ACC112 (cell line): ENCODE results near the gene VPS4B.

Source experiments
- H2AFZ ChIP-seq: fragments of 200-600 bp; sonication (generic); one replicate; pipeline ENCODE4 v1.6.0; 2017; ENCODE audit warnings: antibody characterized with exemption, low read length; ENCODE audit not compliant: unreplicated experiment
- H3K27ac ChIP-seq: fragments of 200-600 bp; sonication (generic); 2 replicates; pipeline ENCODE4 v1.5.1; 2014; ENCODE audit warnings: low read depth, mild to moderate bottlenecking, antibody characterized with exemption, low read length, moderate library complexity
- H3K27me3 ChIP-seq: fragments of 200-600 bp; sonication (generic); 2 replicates; pipeline ENCODE4 v1.6.1; 2014; ENCODE audit warnings: mild to moderate bottlenecking, antibody characterized with exemption, low read length, moderate library complexity, mixed read lengths; ENCODE audit not compliant: insufficient read depth
- H3K36me3 ChIP-seq: fragments of 200-600 bp; sonication (generic); 2 replicates; pipeline ENCODE4 v1.6.1; 2016; ENCODE audit warnings: mild to moderate bottlenecking, antibody characterized with exemption, low read length, moderate library complexity, mixed read lengths; ENCODE audit not compliant: insufficient read depth
- H3K4me1 ChIP-seq: fragments of 200-600 bp; sonication (generic); one replicate; pipeline ENCODE4 v1.6.1; 2016; ENCODE audit warnings: low read length, mixed read lengths; ENCODE audit not compliant: insufficient read depth, unreplicated experiment, control insufficient read depth
- H3K4me3 ChIP-seq: fragments of 200-600 bp; sonication (generic); 2 replicates; pipeline ENCODE4 v1.5.1; 2014; ENCODE audit warnings: mild to moderate bottlenecking, low read depth, low read length
- H3K79me2 ChIP-seq: fragments of 200-600 bp; sonication (generic); one replicate; pipeline ENCODE4 v1.6.0; 2016; ENCODE audit warnings: low read length; ENCODE audit not compliant: control insufficient read depth, unreplicated experiment, insufficient read depth

Gene VPS4B

DNA sequence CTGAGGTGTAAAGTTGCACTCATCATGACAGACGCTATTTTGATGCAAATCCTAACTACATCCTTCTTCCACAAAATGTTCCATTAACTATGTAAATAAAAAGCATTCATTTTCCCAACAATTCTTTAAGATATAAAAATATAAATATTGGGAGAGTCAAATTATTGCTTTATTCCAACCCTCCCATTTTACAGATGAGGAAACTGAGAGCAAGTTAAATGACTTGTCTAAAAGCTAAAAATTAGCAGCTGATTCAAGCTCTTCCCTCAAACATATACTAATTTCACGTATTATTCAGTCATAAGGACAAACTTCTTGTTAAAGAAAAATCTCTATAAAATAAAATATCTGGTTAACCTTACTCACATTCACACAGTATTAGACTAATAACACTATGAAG, 72.0 kb downstream of the VPS4B start:
- Histone ChIP-seq H3K4me1 (no peaks in the 10 kb centered on the region), H3K36me3 (peaks cover 45% of the 10 kb centered on the region), H3K27me3 (no peaks in the 10 kb centered on the region), H3K79me2 (no peaks in the 10 kb centered on the region), H3K4me3 (no peak overlapping the region), H2AFZ (no peak overlapping the region), H3K27ac (no peak overlapping the region)

DNA sequence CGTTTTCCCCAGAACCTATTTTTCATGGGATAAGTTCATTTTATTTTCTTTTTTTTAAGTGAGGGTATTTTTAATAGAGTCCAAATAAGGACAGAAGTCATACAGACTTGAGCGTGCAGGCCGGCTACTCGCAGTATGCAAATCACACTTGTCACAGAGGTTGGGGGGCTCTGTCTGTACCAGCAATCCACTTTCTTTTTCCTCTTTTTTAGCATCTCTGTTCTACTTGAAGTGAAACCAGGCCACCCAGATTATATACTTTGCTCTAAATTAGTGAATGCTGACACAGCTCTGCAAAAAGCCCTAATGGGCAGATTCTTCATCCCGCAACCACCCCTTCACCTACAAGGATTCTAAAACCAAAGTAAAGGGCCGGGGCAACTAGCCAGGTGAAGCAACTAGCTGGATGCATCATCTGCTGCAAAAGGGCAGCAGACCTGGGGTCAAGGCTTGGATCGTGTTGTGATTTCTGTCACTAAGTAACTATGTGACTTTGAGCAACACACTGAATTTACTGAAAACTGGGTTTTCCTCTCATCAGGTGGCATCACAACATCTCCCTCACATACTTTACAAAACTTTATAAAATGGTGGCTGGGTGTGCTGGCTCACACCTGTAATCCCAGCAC, 73.7 kb downstream of the VPS4B start:
- Histone ChIP-seq H3K4me1 (no peaks in the 10 kb centered on the region), H3K36me3 (peaks cover 31% of the 10 kb centered on the region), H3K27ac (no peak overlapping the region), H3K79me2 (no peaks in the 10 kb centered on the region), H2AFZ (no peak overlapping the region), H3K4me3 (no peak overlapping the region), H3K27me3 (no peaks in the 10 kb centered on the region)

GRCh38 chr18:63346480-63347183, 75.6 kb downstream of the VPS4B start:
- Histone ChIP-seq H3K79me2 (no peaks in the 10 kb centered on the region), H3K36me3 (peaks cover 31% of the 10 kb centered on the region)

GRCh38 chr18:63346031-63346430, 76.2 kb downstream of the VPS4B start:
- Histone ChIP-seq H3K4me3 (no peak overlapping the region), H3K36me3 (peaks cover 29% of the 10 kb centered on the region), H3K27me3 (no peaks in the 10 kb centered on the region), H3K27ac (no peak overlapping the region), H3K79me2 (no peaks in the 10 kb centered on the region), H2AFZ (no peak overlapping the region), H3K4me1 (no peaks in the 10 kb centered on the region)

More at GRCh38 chr18:63346480-63347183, 75.6 kb downstream of the VPS4B start:
- H3K4me1 ChIP-seq = no peaks in the 10 kb centered on the region
- H3K27me3 ChIP-seq = no peaks in the 10 kb centered on the region
- no peak overlapping the region for H2AFZ ChIP-seq
- H3K27ac ChIP-seq = no peak overlapping the region
- no peak overlapping the region for H3K4me3 ChIP-seq

GRCh38 chr18:63344918-63345317, 77.4 kb downstream of the VPS4B start:
- H3K36me3 ChIP-seq = peaks cover 24% of the 10 kb centered on the region
- no peak overlapping the region for H3K4me3 ChIP-seq
- H2AFZ ChIP-seq = no peak overlapping the region
- no peaks in the 10 kb centered on the region for H3K27me3 ChIP-seq
- H3K27ac ChIP-seq = no peak overlapping the region
- H3K4me1 ChIP-seq = no peaks in the 10 kb centered on the region
- H3K79me2 ChIP-seq = no peaks in the 10 kb centered on the region

DNA sequence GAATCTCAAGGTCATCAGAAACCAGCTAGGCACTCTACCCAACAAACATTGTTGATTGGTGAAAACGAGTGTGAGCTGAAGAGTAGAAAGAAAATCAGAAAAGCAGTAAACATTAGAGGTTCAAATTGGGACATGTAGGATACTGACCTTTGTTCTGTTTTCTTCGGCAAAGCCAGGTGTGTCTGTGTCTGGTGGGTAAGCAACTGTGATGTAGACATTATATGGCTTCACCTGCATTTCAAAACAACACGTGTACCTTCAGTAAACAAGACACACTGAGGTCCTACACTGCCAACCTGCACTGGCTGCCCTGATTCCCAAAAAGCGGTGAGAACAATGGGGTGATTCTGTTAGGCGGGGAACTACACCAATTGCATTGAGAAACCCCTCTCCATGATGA, 78.0 kb downstream of the VPS4B start:
- peaks cover 19% of the 10 kb centered on the region for H3K36me3 ChIP-seq
- H3K27ac ChIP-seq = no peak overlapping the region
- H3K27me3 ChIP-seq = no peaks in the 10 kb centered on the region
- H3K79me2 ChIP-seq = no peaks in the 10 kb centered on the region
- no peaks in the 10 kb centered on the region for H3K4me1 ChIP-seq
- no peak overlapping the region for H3K4me3 ChIP-seq
- H2AFZ ChIP-seq = no peak overlapping the region

DNA sequence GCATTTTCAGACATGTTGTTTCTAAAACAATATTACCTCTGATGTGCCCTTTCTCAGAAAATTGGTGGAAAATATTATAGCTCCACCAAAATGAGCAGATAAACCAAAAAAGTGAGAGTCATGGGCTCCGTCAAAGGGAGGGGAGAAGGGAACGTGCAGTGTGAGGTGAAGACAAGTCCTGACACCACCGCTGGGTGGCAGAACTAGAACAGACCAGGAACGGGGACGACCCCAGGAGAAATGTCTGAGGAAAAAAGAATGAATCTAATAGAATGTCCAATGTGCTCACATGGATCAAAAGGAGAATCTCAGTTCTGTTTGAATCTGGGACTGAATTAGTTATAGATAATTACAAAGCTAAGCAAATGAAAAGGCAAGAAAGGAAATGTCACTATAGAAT, 80.1 kb downstream of the VPS4B start:
- H3K36me3 ChIP-seq = peaks cover 27% of the 10 kb centered on the region
- H3K27me3 ChIP-seq = no peaks in the 10 kb centered on the region
- H3K4me3 ChIP-seq = no peak overlapping the region

DNA sequence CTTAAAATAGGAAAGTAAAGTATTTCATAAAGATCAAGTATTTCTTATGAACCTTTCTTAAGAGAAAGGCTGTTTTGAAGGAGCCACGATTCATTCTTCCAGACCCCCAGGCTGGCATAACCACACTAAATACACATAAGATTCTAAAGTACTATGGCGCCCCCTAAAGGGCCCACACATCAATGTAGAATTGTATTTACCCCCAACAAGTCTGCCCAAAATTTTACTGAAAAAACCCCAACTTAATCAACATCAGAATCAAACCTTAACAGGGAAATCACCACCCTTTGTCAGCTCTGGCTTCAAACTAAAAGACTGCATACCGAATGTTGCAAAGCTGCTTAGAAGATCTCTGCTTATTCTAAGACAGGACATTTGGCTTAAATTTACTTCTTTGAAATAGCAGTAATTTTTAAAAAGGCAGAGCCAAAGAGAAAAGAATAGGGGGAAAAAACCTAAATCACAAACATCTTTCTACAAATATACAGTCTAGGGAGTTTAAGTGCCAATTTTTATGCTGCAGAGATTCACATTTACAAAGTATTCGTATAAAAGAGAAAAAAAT, 82.3 kb downstream of the VPS4B start:
- H3K4me1 ChIP-seq = peaks cover 15% of the 10 kb centered on the region
- H3K27ac ChIP-seq = no peak overlapping the region
- peaks cover 31% of the 10 kb centered on the region for H3K36me3 ChIP-seq
- H3K27me3 ChIP-seq = no peaks in the 10 kb centered on the region
- H3K4me3 ChIP-seq = no peak overlapping the region
- H2AFZ ChIP-seq = no peak overlapping the region
- no peaks in the 10 kb centered on the region for H3K79me2 ChIP-seq

More for the DNA sequence above, 80.1 kb downstream of the VPS4B start:
- Histone ChIP-seq H3K4me1 (no peaks in the 10 kb centered on the region), H2AFZ (no peak overlapping the region), H3K27ac (no peak overlapping the region), H3K79me2 (no peaks in the 10 kb centered on the region)
